ENCODE results near the gene ZNF132.

DNA sequence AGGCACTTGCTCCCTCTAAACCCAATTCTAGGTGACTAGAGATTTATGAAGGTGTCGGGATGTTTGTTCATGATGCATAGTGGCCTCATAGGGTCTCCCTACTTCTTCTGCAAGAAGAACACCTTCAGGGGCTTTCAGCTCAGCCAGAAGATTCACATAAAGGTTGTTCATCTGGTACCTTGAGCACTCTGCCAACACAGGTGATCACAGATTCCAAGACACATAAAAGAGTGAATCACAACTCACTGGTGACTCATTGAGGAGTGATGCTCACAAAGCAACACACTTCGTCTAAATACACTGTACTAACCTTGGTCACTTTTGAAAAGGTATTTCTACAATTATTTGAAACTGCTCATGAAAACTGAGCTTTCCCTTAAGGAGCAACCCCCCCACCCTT is 20.1 kb upstream of the ZNF132 start:
- TF ChIP-seq, protein P1, sequence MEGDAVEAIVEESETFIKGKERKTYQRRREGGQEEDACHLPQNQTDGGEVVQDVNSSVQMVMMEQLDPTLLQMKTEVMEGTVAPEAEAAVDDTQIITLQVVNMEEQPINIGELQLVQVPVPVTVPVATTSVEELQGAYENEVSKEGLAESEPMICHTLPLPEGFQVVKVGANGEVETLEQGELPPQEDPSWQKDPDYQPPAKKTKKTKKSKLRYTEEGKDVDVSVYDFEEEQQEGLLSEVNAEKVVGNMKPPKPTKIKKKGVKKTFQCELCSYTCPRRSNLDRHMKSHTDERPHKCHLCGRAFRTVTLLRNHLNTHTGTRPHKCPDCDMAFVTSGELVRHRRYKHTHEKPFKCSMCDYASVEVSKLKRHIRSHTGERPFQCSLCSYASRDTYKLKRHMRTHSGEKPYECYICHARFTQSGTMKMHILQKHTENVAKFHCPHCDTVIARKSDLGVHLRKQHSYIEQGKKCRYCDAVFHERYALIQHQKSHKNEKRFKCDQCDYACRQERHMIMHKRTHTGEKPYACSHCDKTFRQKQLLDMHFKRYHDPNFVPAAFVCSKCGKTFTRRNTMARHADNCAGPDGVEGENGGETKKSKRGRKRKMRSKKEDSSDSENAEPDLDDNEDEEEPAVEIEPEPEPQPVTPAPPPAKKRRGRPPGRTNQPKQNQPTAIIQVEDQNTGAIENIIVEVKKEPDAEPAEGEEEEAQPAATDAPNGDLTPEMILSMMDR (tag by site-specific recombination; IDR thresholded peaks at IDR 0.05), result no peak
- TF ChIP-seq ZNF211 (tag by site-specific recombination; IDR thresholded peaks at IDR 0.05; ENCODE audit: low read depth) (no peak), ZNF626 (tag by site-specific recombination; IDR thresholded peaks at IDR 0.05) (no peak), ZNF76 (tag by site-specific recombination; IDR thresholded peaks at IDR 0.05; ENCODE audit: borderline replicate concordance, low read depth) (no peak), ATF2 (tag by site-specific recombination; IDR thresholded peaks at IDR 0.05; ENCODE audit: low read depth) (no peak), ZNF639 (tag by site-specific recombination; IDR thresholded peaks at IDR 0.05) (no peak), ZNF24 (tag by site-specific recombination; IDR thresholded peaks at IDR 0.05) (no peak), SP2 (tag by site-specific recombination; IDR thresholded peaks at IDR 0.05) (no peak)
